Bronchial epithelial cell (primary cell): ENCODE measurements around the gene PTPN11. TPM values are rescaled to one million over a fixed set of nuclear protein-coding genes. Genes with fewer than 3 reads are reported as not detected.

Experiments
- DNase-seq: peaks from one replicate; pipeline ENCODE4 v3.0.0-alpha.2; 2010; ENCODE audit warnings: low read depth
- FAIRE-seq: peaks from 2 replicates; lab custom pipeline; 2011; peaks lifted over from hg19 to GRCh38; lab: Jason Lieb, UNC
- H3K27me3 ChIP-seq: 2 replicates; pipeline ENCODE4 v1.5.1; 2011; ENCODE audit warnings: low read length; ENCODE audit not compliant: control insufficient read depth, insufficient read depth
- H3K36me3 ChIP-seq: 2 replicates; pipeline ENCODE4 v1.5.1; 2011; ENCODE audit warnings: low read length; ENCODE audit not compliant: control insufficient read depth, insufficient read depth
- H3K4me3 ChIP-seq: 2 replicates; pipeline ENCODE4 v1.5.1; 2011; ENCODE audit warnings: mild to moderate bottlenecking, low read depth, low read length, control low read depth
- total RNA-seq: library from RNA; depleted of rRNA; stranded (reverse); fragments of >200 nt; gene quantifications from 2 replicates; pipeline ENCODE4 v1.2.1, GENCODE V29; 2014
- TF ChIP-seq, protein P1 (sequence below): IDR thresholded peaks from 2 replicates; pipeline ENCODE4 v1.5.1; 2011; ENCODE audit warnings: mild to moderate bottlenecking, moderate library complexity, low read length, control low read depth, inconsistent platforms; ENCODE audit not compliant: insufficient read depth, severe bottlenecking

Gene PTPN11
- total RNA-seq, 1 donor from 2014 or later = 140 TPM

DNA sequence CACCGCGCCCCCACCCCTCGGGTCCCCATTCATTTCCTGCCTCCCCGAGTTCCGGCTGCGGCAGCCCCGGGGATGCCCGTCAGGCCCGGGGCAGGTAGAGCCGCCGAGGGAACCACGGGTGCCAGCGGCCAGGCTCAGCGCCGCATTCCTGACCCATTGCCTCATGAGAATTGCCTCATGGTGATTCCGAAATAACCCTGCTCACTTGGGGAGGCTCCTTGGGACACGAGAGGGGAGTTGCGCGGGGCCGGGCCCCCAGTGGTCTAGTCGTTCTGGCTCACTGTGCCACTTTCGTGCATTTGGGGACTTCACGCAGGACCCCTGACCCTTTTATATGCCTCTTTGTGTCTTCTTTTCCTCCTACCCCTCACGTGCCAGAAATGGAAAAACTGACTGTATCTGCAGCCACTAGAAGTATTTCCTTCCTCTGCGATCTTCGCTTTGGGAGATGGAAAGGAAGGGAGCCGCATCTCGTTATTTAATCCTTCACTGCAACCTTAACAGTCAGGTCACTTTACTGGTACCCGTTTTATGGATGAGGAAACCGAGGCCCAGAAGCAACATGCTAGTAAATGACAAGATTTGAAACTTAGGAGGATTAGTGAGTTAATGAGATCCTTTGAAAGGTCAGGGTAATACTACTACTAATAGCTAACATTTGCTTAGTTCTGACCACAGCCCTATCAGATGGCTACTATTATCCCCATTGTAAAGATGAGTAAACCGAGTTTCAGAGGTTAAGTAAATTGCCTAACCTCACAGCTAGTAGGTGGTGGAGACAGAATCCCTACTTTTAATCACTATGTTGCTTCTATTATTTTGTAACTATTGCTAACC is 768 bp downstream of the PTPN11 start:
- Histone ChIP-seq H3K4me3 (peak overlapping the region; percentile 94), H3K36me3 (no peaks in the 10 kb centered on the region), H3K27me3 (no peaks in the 10 kb centered on the region)
- TF ChIP-seq, protein P1, sequence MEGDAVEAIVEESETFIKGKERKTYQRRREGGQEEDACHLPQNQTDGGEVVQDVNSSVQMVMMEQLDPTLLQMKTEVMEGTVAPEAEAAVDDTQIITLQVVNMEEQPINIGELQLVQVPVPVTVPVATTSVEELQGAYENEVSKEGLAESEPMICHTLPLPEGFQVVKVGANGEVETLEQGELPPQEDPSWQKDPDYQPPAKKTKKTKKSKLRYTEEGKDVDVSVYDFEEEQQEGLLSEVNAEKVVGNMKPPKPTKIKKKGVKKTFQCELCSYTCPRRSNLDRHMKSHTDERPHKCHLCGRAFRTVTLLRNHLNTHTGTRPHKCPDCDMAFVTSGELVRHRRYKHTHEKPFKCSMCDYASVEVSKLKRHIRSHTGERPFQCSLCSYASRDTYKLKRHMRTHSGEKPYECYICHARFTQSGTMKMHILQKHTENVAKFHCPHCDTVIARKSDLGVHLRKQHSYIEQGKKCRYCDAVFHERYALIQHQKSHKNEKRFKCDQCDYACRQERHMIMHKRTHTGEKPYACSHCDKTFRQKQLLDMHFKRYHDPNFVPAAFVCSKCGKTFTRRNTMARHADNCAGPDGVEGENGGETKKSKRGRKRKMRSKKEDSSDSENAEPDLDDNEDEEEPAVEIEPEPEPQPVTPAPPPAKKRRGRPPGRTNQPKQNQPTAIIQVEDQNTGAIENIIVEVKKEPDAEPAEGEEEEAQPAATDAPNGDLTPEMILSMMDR = no peak
- FAIRE-seq (no peak), DNase-seq (peak; percentile 80)

DNA sequence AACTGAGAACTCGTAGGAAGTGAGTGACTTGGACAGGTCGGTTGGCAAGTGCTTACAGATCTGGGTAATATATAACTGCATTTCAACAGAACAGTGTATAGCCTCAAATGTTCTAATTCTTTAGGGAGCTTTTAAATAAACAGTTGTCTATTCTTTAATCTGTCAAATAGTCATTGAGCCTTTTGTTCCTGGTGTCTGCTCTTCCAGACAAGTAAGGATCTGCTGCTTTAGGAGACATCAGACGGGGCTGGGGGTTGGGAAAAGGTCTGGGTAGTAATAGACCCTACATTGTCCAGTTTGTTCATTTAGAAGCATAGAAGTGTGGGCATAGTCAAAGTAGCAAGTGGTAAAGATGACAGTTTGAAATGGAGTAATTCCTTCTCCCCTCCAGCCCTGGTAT is 2.0 kb downstream of the PTPN11 start:
- FAIRE-seq (no peak), DNase-seq (no peak)
- TF ChIP-seq, protein P1 = no peak
- no peaks in the 10 kb centered on the region for H3K36me3 ChIP-seq
- H3K4me3 ChIP-seq = no peak overlapping the region
- H3K27me3 ChIP-seq = no peaks in the 10 kb centered on the region

DNA sequence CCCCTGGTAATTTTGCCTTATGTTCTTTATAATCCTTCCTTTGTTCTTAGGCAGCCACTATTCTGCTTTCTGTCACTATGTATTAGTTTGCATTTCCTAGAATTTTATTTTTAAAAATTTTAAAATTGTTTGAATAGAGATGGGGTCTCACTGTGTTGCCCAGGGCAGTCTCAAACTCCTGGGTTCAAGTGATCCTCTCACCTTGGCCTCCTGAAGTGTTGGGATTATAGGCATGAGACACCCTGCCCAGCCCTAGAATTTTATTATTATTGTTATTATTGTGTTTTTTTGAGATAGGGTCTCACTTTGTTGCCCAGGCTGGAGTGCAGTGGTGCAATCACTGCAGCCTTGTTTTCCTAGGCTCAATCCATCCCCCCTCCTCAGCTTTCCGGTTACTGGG is 2.6 kb downstream of the PTPN11 start:
- DNase-seq (no peak), FAIRE-seq (no peak)
- Histone ChIP-seq H3K4me3 (no peak overlapping the region), H3K27me3 (no peaks in the 10 kb centered on the region), H3K36me3 (no peaks in the 10 kb centered on the region)
- TF ChIP-seq, protein P1 = no peak

DNA sequence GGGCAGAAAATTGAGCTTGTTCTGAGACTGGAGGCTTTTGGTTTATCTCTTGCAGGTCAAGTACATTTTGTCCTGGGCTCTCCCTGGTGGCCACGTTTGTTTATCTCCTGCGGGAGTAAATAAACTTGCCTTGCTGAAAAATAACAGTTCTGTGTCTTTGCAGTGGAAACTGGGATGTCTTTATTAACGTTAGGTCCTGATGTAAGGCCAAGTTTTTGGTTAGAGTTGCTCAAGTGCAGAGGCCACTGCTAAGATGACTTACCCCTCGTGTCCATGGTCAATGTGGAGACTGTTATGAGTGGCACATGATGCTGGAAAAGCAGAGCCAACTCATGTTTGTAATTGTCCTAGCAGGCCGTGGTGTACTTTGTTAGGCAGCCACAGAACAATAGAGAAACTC is 3.8 kb downstream of the PTPN11 start:
- TF ChIP-seq, protein P1 = no peak
- no peak for DNase-seq
- no peaks in the 10 kb centered on the region for H3K36me3 ChIP-seq
- no peak for FAIRE-seq
- H3K4me3 ChIP-seq = no peak overlapping the region
- no peaks in the 10 kb centered on the region for H3K27me3 ChIP-seq

DNA sequence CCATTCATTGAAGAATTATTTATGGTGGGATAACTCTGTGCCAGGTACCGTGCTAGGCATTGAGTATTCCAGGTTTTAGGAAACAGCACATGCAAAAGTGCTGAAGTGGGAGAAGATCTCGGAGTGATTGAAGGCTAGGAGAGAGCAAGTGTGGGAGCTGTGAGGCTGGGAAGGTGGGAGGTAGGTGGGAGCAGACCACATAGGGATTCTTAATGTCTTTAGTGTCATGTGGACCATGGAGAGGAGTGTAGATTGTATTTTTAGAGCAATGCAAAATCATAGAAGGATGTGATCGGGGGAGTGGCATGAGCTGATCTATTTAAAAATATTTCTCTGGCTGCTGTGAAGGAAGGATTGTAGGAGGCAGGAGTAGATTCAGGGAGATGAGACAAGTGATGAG is 5.4 kb downstream of the PTPN11 start:
- DNase-seq = no peak
- no peaks in the 10 kb centered on the region for H3K36me3 ChIP-seq
- no peaks in the 10 kb centered on the region for H3K27me3 ChIP-seq
- H3K4me3 ChIP-seq = no peak overlapping the region
- no peak for FAIRE-seq
- TF ChIP-seq, protein P1 = no peak
